CD14-positive monocyte (primary cell): ENCODE data around the gene MRPS2. TPM values are rescaled to one million over a fixed set of nuclear protein-coding genes. Genes with fewer than 3 reads are reported as not detected.
A peak's percentile ranks its signal among the peaks of the same experiment; 100 is the strongest.
"Not testable (repeated sequence)": the region's sequence is repeated elsewhere in the genome, so short reads cannot be mapped to it uniquely, and the experiment has no call there.

Experiments
- DNase-seq, 3 donors: peaks; one replicate each; pipeline ENCODE4 v3.0.0-alpha.2; 2011 to 2022
- H2AFZ ChIP-seq: 2 replicates; pipeline ENCODE4 v1.6.0; 2012; ENCODE audit warnings: mild to moderate bottlenecking, low read depth, low read length, inconsistent platforms; ENCODE audit not compliant: insufficient read depth, poor library complexity, severe bottlenecking
- H3K27ac ChIP-seq, 2 donors: 1 replicate in 1 of 2; 2 replicates in 1 of 2; pipeline ENCODE4 v1.5.1; 2012 to 2013; ENCODE audit warnings: low read length in 2 of 2, control low read depth in 1 of 2, inconsistent platforms in 1 of 2, low read depth in 1 of 2, mild to moderate bottlenecking in 1 of 2
- H3K27me3 ChIP-seq, 2 donors: one replicate each; pipeline versions ENCODE4 v1.6.0 to v1.6.1; 2011 to 2013; ENCODE audit warnings: low read length in 2 of 2; ENCODE audit not compliant: control insufficient read depth in 2 of 2, insufficient read depth in 2 of 2
- H3K36me3 ChIP-seq, 2 donors: replicated peaks in 1 of 2; 1 replicate in 1 of 2; 2 replicates in 1 of 2; pipeline versions ENCODE4 v1.5.1 to v1.6.1; 2012 to 2013; ENCODE audit warnings: low read length in 2 of 2, control low read depth in 1 of 2, inconsistent platforms in 1 of 2, mild to moderate bottlenecking in 1 of 2; ENCODE audit not compliant: insufficient read depth in 2 of 2, control insufficient read depth in 1 of 2
- H3K4me1 ChIP-seq, 2 donors: 1 replicate in 1 of 2; 2 replicates in 1 of 2; pipeline versions ENCODE4 v1.5.1 to v1.6.1; 2012 to 2013; ENCODE audit warnings: low read length in 2 of 2, control low read depth in 1 of 2, inconsistent platforms in 1 of 2, mild to moderate bottlenecking in 1 of 2, moderate library complexity in 1 of 2; ENCODE audit not compliant: insufficient read depth in 2 of 2, control insufficient read depth in 1 of 2
- H3K4me2 ChIP-seq: replicated peaks from 2 replicates; pipeline ENCODE3; 2012; ENCODE audit warnings: low read length, moderate library complexity, mild to moderate bottlenecking; ENCODE audit not compliant: poor library complexity, severe bottlenecking; ENCODE audit errors: extremely low read depth
- H3K4me3 ChIP-seq, 3 experiments: fragments of 200-600 bp in 1 of 3; sonication (generic) in 1 of 3; replicated peaks in 1 of 3; 1 replicate in 2 of 3; 2 replicates in 1 of 3; pipeline ENCODE4 v1.5.1; 2011 to 2013; ENCODE audit warnings: low read length in 3 of 3, mild to moderate bottlenecking in 3 of 3, control low read depth in 2 of 3, low read depth in 2 of 3, inconsistent platforms in 1 of 3, moderate library complexity in 1 of 3
- H3K79me2 ChIP-seq: 2 replicates; pipeline ENCODE4 v1.6.0; 2012; ENCODE audit warnings: mild to moderate bottlenecking, control low read depth, inconsistent platforms, low read length, moderate library complexity; ENCODE audit not compliant: insufficient read depth
- H3K9ac ChIP-seq: 2 replicates; pipeline ENCODE4 v1.6.0; 2017; ENCODE audit warnings: low read length, mild to moderate bottlenecking; ENCODE audit not compliant: insufficient read depth, poor library complexity, severe bottlenecking
- H3K9me3 ChIP-seq, 2 donors: replicated peaks in 1 of 2; 1 replicate in 1 of 2; 2 replicates in 1 of 2; pipeline versions ENCODE4 v1.5.1 to v1.6.1; 2012 to 2013; ENCODE audit warnings: low read length in 2 of 2, control low read depth in 1 of 2; ENCODE audit not compliant: control insufficient read depth in 1 of 2, insufficient read depth in 1 of 2
- H4K20me1 ChIP-seq: 2 replicates; pipeline ENCODE4 v1.6.0; 2012; ENCODE audit warnings: mild to moderate bottlenecking, low read length, control low read depth, moderate library complexity; ENCODE audit not compliant: insufficient read depth
- H3K27ac Mint-ChIP-seq, 7 donors: one replicate each; pipeline ENCODE4 v1.8.0; 2020; ENCODE audit warnings: mild to moderate bottlenecking in 7 of 7, mixed read lengths in 7 of 7, moderate library complexity in 6 of 7, inconsistent platforms in 2 of 7
- H3K27me3 Mint-ChIP-seq, 3 donors: one replicate each; pipeline ENCODE4 v1.8.0; 2021 to 2022; ENCODE audit warnings: low read depth in 3 of 3, mild to moderate bottlenecking in 3 of 3, mixed read lengths in 3 of 3, moderate library complexity in 3 of 3, inconsistent platforms in 1 of 3
- H3K36me3 Mint-ChIP-seq, 2 donors: one replicate each; pipeline ENCODE4 v1.8.0; 2020; ENCODE audit warnings: mixed read lengths in 2 of 2, inconsistent platforms in 1 of 2, mild to moderate bottlenecking in 1 of 2
- H3K4me1 Mint-ChIP-seq: one replicate; pipeline ENCODE4 v1.8.0; 2020; ENCODE audit warnings: mild to moderate bottlenecking, mixed read lengths
- H3K4me3 Mint-ChIP-seq, 2 donors: one replicate each; pipeline ENCODE4 v1.8.0; 2020; ENCODE audit warnings: mild to moderate bottlenecking in 2 of 2, mixed read lengths in 2 of 2, moderate library complexity in 1 of 2
- H3K9me3 Mint-ChIP-seq, 7 donors: one replicate each; pipeline ENCODE4 v1.8.0; 2020 to 2022; ENCODE audit warnings: mixed read lengths in 7 of 7, mild to moderate bottlenecking in 6 of 7, moderate library complexity in 6 of 7, inconsistent platforms in 2 of 7
- WGBS: methylation state at CpG from one replicate; pipeline ENCODE4 v1.1.5; 2013; ENCODE audit warnings: missing lambda C conversion rate; ENCODE audit not compliant: insufficient coverage; 5-methylcytosine and 5-hydroxymethylcytosine counted together
- intact Hi-C, 2 donors: fragments of 100-400 bp; cut with micrococcal nuclease; formaldehyde crosslinking; loops; one replicate each; pipeline versions ENCODE4 v1.15.0 to v1.15.1; 2023
- polyA plus RNA-seq, 3 donors: library from polyadenylated mRNA; depleted of rRNA in 1 of 3; unstranded in 2 of 3; stranded (reverse) in 1 of 3; fragments of 300-500 nt in 2 of 3; fragments of >200 nt in 1 of 3; fragmentation: Illumina TruSeq in 2 of 3; gene quantifications; 1 replicate in 2 of 3; 2 replicates in 1 of 3; pipeline ENCODE4 v1.2.3, GENCODE V29; 2012 to 2021
- TF ChIP-seq, protein P1 (sequence below): fragments of 200-600 bp; IDR thresholded peaks from one replicate; pipeline ENCODE4 v1.8.0; 2022; ENCODE audit warnings: antibody characterized with exemption, mild to moderate bottlenecking

MRPS2 gene
- polyA plus RNA-seq, 3 donors, result 27.9 to 54.4 (median 30.2) TPM

DNA sequence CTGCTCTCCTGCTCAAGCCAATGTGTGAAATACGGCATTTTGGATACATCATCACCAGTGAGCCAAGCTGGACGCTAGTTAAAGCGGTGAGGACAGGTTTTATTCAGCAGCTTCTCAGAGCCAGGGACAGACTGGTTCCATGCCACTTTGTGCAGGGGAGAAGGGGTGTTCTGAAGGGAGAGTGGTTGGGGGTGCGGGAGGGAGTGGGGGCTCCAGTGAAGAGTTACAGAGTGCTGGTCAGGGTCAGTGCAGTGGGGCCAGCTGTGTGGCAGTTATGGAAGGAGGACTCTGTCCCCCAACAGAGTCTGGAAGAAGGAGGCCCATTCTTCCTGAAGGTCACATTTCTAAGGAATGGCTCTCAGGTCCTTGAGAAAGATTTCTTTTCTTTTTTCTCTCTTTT, 34.3 kb downstream of the MRPS2 start:
- H3K9ac ChIP-seq, H4K20me1 ChIP-seq, H3K79me2 ChIP-seq, H3K4me1 ChIP-seq, H3K27me3 ChIP-seq, H3K9me3 Mint-ChIP-seq, H3K4me2 ChIP-seq, H3K36me3 Mint-ChIP-seq, H2AFZ ChIP-seq, H3K4me3 ChIP-seq, DNase-seq, H3K9me3 ChIP-seq, H3K4me1 Mint-ChIP-seq, H3K27ac Mint-ChIP-seq, intact Hi-C loops, H3K36me3 ChIP-seq, H3K27ac ChIP-seq: not testable (repeated sequence)
- WGBS, result 88% methylated on average over 4 of the region's 4 CpGs
- peaks cover 4 to 26% (median 11%) of the 10 kb centered on the region in 3 donors for H3K27me3 Mint-ChIP-seq
- peak overlapping the region in 1 of 2 donors; percentile 40 for H3K4me3 Mint-ChIP-seq

DNA sequence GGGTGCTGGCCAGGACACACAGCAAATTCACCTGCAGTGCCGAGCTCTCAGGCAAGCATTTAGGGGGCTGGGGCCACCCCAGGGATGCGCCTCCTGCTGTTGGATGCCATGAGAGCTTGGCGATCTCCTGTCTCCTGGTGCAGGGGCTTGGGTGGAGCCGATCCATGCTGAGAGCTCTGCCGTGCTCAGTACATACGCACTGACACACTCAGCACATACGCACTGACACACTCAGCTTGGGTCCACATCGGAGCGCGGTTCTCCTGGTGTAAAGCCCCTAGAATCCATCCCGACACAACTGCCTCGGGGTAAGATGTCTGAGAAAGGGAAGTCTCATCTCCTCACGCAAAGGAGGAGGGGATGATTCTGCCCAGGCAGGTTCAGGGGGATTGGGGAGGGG, 35.1 kb downstream of the MRPS2 start:
- intact Hi-C loops, H3K36me3 ChIP-seq, H3K27ac ChIP-seq, H3K4me3 ChIP-seq, H3K9ac ChIP-seq, H4K20me1 ChIP-seq, H3K4me3 Mint-ChIP-seq, H3K4me1 ChIP-seq, H3K9me3 Mint-ChIP-seq, H3K27me3 ChIP-seq, H3K4me1 Mint-ChIP-seq, DNase-seq, H3K4me2 ChIP-seq, H3K27ac Mint-ChIP-seq, H3K36me3 Mint-ChIP-seq, H2AFZ ChIP-seq, H3K79me2 ChIP-seq, H3K9me3 ChIP-seq: not testable (repeated sequence)
- peaks cover 4 to 26% (median 13%) of the 10 kb centered on the region in 3 donors for H3K27me3 Mint-ChIP-seq
- 93% methylated on average over 3 of the region's 13 CpGs for WGBS

- Histone ChIP-seq H3K27me3 (peaks cover 0 to 3% of the 10 kb centered on the region in 2 donors), H3K4me1 (no peaks in the 10 kb centered on the region), H4K20me1 (no peaks in the 10 kb centered on the region), H3K79me2 (no peaks in the 10 kb centered on the region), H2AFZ (no peak overlapping the region), H3K27ac (no peak overlapping the region), H3K36me3 (no peaks in the 10 kb centered on the region), H3K9me3 (no peaks in the 10 kb centered on the region), H3K9ac (no peak overlapping the region), H3K4me3 (no peak overlapping the region), H3K4me2 (no peak overlapping the region)
- Mint-ChIP-seq H3K27me3 (peaks cover 4 to 26% (median 11%) of the 10 kb centered on the region in 3 donors), H3K9me3 (peaks cover 0 to 2% (median 0%) of the 10 kb centered on the region in 7 donors), H3K4me3 (no peak overlapping the region), H3K27ac (no peak overlapping the region), H3K36me3 (no peaks in the 10 kb centered on the region), H3K4me1 (no peaks in the 10 kb centered on the region)
- TF ChIP-seq, protein P1, sequence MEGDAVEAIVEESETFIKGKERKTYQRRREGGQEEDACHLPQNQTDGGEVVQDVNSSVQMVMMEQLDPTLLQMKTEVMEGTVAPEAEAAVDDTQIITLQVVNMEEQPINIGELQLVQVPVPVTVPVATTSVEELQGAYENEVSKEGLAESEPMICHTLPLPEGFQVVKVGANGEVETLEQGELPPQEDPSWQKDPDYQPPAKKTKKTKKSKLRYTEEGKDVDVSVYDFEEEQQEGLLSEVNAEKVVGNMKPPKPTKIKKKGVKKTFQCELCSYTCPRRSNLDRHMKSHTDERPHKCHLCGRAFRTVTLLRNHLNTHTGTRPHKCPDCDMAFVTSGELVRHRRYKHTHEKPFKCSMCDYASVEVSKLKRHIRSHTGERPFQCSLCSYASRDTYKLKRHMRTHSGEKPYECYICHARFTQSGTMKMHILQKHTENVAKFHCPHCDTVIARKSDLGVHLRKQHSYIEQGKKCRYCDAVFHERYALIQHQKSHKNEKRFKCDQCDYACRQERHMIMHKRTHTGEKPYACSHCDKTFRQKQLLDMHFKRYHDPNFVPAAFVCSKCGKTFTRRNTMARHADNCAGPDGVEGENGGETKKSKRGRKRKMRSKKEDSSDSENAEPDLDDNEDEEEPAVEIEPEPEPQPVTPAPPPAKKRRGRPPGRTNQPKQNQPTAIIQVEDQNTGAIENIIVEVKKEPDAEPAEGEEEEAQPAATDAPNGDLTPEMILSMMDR, result no peak
- DNase-seq, result no peak
- 66% methylated on average over 7 of the region's 8 CpGs for WGBS
- intact Hi-C loops, result no loop called here
These were observed 35.7 kb downstream of the MRPS2 start for GRCh38 chr9:135536216-135536615.

- H3K4me1 Mint-ChIP-seq, H3K27ac ChIP-seq, H2AFZ ChIP-seq, H3K9ac ChIP-seq, intact Hi-C loops, H3K4me1 ChIP-seq, H3K79me2 ChIP-seq, H3K4me3 ChIP-seq, H3K4me2 ChIP-seq, H3K36me3 ChIP-seq, H3K36me3 Mint-ChIP-seq, H3K27me3 ChIP-seq, H3K9me3 ChIP-seq, H4K20me1 ChIP-seq, DNase-seq: not testable (repeated sequence)
- H3K27ac Mint-ChIP-seq, result peak overlapping the region in 1 of 7 donors; percentile 28
- WGBS, result 72% methylated on average over 4 of the region's 8 CpGs
- peaks cover 0 to 16% (median 3%) of the 10 kb centered on the region in 7 donors for H3K9me3 Mint-ChIP-seq
- peak overlapping the region in 1 of 2 donors; percentile 39 for H3K4me3 Mint-ChIP-seq
- H3K27me3 Mint-ChIP-seq, result peaks cover 2 to 10% (median 6%) of the 10 kb centered on the region in 3 donors
These were observed 42.9 kb downstream of the MRPS2 start for GRCh38 chr9:135543262-135543894.
